NCI-H460 (cell line): Measurements from ENCODE around the gene EGFR. TPM values are rescaled to one million over a fixed set of nuclear protein-coding genes. Genes with fewer than 3 reads are reported as not detected.

Experiments
- DNase-seq: peaks from one replicate; pipeline ENCODE4 v3.0.0-alpha.2; 2016; ENCODE audit warnings: low read depth; ENCODE audit errors: extremely low read depth
- total RNA-seq: library from RNA; depleted of rRNA; stranded (reverse); fragments of >200 nt; shearing (Covaris generic); gene quantifications from 2 replicates; pipeline ENCODE4 v1.2.3, GENCODE V29; 2014

EGFR gene
- total RNA-seq, 1 experiment from 2014 or later = 24.3 TPM

DNA sequence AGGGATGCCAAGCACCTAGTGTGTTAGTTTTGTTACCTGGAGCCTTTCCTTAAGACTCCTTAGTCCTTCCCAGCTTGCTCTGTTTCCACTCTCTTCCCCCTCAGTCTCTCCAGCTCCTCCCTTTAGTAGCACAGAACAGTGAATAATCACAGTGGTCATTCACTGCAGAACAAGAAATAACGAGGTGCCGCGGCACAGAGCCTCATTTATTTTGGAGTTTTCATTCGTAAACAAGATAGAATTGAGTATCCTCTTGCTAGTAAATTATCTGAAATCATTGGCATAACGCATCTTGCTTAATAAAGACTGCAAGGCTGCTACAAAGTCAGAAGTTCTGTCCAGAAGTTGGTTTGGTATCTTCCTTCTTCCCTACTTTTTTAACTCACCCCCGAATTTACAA, 217.0 kb downstream of the EGFR start:
- DNase-seq = no peak

DNA sequence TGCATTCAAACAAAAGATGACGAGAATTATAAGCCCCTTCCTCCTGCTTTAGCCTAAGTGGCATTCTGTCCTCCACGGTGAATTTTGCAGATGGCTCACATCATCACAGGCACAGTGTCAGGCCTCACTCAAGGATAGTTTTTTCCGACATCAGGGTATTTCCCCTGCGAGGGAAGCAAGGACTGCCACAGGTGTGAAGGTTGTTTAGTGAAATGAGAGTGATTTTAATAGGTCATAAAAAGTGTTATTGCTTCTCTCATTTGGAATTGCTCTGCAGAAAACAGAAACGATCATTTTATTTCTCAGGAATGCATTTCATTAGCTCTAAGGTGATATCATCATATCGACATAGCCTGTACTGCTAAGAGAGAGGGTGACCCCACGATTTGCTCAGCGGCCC, 217.7 kb downstream of the EGFR start:
- no peak for DNase-seq

DNA sequence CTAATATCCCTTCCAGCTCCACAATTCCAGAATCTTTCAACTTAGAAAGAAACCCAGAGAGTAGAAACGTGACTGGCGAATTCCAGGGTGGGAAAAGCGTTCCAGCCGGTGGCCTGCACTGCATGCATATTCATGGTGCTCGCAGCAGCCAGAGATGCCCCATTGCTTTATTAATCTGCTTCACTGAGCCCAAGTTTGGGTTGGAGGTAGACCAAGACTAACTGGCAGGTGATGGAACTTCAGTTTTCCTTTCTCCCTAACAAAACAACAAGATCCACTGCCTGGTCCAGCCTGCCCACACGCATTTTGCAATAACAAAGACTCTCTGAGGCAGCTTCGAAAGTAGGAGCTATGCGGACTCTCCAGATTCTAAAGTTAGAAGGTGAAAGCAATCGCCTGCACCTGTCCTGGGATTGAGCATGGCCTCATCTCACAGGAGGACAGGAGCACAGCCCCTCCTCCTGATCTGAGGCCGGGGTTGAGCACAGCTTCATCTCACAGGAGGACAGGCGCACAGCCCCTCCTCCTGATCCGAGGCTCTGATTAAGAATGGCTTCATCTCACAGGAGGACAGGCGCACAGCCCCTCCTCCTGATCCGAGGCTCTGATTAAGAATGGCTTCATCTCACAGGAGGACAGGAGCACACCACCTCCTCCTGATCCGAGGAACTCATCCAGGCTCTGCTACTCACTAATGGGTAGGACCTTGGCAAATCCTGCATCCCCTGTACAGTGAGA, 218.5 kb downstream of the EGFR start:
- DNase-seq = no peak

- DNase-seq = no peak
Measured at GRCh38 chr7:55239406-55239805, 220.6 kb downstream of the EGFR start.

GRCh38 chr7:55240418-55241142, 221.8 kb downstream of the EGFR start:
- DNase-seq = no peak

GRCh38 chr7:55241958-55242357, 223.1 kb downstream of the EGFR start:
- DNase-seq = no peak

- no peak for DNase-seq
Measured at GRCh38 chr7:55242613-55243012, 223.8 kb downstream of the EGFR start.

DNA sequence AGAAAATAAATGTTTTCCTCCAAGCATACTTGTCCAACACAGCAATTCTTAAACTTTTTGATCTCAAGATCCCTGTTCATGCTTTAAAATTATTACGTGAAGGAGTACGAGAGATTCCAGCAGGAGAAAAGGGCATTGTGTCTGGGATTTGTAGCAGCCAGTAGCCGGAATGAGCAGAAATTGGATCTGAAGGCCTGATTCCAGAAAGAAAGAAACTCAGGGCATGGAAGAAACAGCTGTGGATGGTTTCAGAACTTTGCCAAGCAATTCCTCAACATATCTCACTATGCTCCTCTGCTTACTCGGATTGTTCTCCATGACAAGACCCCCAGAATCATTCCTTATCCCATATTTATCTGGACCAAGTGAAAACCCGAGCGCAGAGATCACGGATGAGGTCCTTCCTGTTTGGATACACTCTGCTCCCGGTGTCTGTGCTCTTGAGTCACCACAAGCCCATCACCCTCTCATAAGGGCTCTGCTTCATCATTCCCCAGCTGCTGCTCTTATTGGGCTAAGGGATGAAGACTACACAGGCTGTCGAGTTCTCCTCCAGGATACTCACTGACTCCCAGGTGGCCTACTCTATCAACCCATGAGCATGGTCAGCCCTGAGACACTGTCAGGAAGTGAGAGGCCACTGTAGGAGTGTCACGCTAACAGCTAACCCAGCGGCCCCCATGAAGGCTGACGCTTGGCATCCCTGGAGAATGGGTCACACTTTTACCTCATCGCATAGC, 225.4 kb downstream of the EGFR start:
- DNase-seq = no peak

DNA sequence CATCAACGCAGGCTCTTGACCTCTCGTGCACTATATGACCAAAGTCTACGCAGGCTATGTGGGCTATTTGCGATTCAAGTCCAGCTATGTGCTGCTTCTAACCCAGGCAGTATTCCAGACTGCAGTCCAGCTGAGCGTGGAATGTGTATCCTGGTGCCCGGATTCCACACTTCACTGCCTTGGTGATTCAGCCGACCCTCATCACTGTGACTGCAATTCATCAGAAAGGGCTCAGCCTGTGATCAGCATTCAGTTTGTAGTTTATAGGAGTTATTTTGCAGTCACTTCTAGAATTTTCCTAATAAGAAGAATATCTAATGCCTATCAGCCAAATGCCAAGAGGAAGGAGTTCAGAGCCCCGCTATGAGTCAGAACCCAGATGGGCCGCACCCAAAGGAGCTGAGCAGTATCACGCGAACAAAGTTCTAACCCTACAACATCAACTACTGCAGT, 226.5 kb downstream of the EGFR start:
- peak; percentile 87 for DNase-seq

- no peak for DNase-seq
Measured at GRCh38 chr7:55246171-55246570, 227.4 kb downstream of the EGFR start.

DNA sequence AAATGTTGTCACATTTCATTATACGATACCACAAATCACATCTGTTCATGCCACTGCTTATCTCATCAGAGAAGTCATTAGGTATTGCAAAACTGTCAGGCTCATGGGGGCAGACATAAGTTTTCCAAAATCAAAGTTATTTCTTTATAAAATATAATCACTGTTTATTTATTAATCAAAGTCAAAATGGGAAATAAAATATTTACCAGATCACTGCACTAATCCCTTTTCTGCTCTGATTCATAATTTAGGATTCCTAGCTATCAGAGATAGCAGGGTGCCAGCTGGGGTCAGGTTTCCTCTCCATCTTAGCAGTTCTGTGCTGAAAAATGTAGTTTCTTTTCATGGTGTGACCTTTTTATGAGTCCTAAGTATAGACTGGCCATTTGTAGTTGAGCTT, 228.6 kb downstream of the EGFR start:
- no peak for DNase-seq

GRCh38 chr7:55248526-55248925, 229.7 kb downstream of the EGFR start:
- DNase-seq = no peak

DNA sequence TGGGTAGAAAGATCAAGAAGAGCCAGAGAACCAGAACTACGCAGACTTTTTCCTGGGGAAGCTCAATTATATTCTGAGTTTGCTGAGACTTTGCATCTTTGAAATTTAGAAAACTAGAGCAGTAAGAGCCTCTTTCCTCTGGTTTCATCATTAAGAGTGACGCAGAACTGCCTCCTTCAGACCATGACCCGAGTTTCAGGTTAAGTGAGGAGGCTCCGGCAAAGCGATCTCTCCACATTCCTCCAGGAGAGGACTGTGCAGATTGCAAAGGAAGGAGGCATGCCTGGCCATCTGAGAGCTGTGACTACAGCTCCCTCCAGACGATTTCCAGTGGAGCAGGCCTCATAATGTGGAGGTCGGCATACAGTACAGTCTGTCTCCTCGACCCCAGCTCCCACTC, 230.5 kb downstream of the EGFR start:
- no peak for DNase-seq

- DNase-seq = no peak
Measured at GRCh38 chr7:55250313-55250712, 231.5 kb downstream of the EGFR start.

DNA sequence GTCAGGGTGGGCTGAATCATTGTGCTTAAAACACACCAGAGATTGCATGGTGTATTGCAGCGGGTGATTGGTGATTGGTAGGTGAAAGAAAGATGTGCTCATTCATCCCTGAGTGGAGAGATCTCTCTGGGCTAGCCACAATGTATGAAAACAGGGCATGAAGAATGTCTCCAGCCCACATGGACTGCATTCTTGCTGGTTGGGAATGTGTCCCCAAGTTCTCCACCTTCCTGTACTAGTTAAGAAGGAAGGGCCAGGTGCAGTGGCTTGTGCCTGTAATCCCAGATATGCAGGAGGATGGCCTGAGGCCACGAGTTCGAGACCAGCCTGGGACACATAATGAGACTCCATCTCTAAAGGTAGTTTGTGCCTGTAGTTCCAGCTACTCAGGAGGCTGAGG, 232.5 kb downstream of the EGFR start:
- no peak for DNase-seq

- no peak for DNase-seq
Measured at GRCh38 chr7:55251911-55252310, 233.1 kb downstream of the EGFR start.

DNA sequence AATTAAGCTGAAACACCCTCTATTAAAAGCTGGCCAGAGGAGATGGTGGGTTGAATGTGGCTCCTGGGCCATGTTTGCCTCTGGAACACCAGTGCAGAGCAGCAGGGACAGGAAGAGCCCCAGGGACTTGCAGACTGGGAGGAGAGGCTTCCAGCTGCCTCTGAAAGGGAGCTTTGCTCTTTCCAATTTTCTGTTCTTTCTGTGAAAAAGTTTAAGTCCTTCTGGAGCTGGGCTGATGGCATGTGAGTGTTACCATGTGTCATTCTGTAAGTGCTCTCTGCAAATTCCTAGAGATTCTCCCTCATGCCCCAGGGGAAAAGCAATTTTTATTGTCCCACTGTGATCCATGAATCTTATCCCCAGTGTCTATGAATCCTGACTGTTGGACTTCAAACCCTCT, 233.6 kb downstream of the EGFR start:
- no peak for DNase-seq

- DNase-seq = no peak
Measured at GRCh38 chr7:55253188-55253587, 234.4 kb downstream of the EGFR start.

GRCh38 chr7:55254242-55254595, 235.4 kb downstream of the EGFR start:
- no peak for DNase-seq

- no peak for DNase-seq
Measured at GRCh38 chr7:55254596-55255495, 236.0 kb downstream of the EGFR start.
